RPMI8226 (cell line): ENCODE data around the gene TCP1.
"Not testable (repeated sequence)": the region's sequence is repeated elsewhere in the genome, so short reads cannot be mapped to it uniquely, and the experiment has no call there.

ENCODE experiments used
- DNase-seq: peaks from one replicate; pipeline ENCODE4 v3.0.0-alpha.2; 2015

TCP1 gene

DNA sequence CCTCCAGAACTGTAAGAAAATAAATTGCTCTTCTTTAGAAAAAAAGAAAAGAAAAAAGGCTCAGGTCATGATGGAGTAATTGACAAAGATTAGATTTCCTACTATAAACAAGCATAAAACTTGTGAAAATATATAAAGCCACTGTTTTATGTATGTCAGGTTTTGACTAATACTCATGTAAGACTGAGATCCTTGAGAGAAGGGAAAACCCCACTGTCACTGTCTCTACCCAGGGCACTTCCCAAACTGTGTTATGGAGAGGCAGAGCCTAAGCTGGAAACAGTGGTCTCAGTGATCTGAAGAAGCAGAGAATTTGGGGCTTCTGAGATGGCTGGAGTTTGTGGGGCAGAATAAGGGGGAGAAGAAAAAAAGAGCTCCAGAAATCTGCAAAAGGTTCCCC, 19.9 kb downstream of the TCP1 start:
- DNase-seq: no peak

- no peak for DNase-seq
Observed at GRCh38 chr6:159766906-159767305, 22.5 kb downstream of the TCP1 start.

- peak; percentile 40 for DNase-seq
Observed at GRCh38 chr6:159762681-159763293, 26.6 kb downstream of the TCP1 start.

DNA sequence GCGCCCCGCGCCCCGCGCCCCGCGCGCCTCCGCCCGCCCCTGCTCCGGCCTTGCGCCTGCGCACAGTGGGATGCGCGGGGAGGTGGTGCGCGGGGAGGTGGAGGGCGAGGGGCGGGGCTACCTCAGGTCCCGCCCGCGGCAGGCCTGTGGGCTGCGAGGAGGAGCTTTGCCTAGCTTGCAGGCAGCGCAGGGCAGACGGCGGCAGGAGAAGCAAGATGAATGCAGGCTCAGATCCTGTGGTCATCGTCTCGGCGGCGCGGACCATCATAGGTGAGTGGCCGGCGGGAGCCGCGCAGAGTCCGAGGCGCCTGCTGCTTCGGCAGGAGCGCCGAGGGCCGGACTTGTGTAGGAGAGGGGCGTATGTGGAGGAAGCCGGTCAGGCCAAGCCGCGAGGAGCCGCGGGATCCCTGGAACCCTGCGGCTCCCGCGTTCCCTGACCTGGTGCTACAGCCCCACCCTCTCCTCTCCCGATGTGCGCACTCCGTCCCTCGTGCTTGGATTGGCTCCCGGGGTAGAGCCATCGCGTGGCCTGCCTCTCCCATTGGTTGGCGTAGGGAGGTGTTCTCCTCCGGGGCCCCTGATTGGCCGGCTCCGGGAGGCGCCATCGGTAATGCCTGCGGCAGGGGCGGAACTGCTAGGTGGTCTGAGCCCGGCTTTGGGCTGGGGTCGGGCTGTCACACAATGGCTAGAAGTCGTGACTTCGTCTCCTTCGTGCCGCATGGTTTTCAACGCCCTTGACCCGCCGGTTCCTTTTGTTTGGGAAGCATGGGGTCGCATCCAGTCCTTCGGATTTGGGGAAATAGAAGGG, 27.3 kb downstream of the TCP1 start, which contains the start of gene ACAT2:
TSS of gene ACAT2 (plus strand) at position 173 of the 808 bp plus-strand sequence. CDS start at position 216, 43 bp downstream.
- DNase-seq: peak; percentile 96

DNA sequence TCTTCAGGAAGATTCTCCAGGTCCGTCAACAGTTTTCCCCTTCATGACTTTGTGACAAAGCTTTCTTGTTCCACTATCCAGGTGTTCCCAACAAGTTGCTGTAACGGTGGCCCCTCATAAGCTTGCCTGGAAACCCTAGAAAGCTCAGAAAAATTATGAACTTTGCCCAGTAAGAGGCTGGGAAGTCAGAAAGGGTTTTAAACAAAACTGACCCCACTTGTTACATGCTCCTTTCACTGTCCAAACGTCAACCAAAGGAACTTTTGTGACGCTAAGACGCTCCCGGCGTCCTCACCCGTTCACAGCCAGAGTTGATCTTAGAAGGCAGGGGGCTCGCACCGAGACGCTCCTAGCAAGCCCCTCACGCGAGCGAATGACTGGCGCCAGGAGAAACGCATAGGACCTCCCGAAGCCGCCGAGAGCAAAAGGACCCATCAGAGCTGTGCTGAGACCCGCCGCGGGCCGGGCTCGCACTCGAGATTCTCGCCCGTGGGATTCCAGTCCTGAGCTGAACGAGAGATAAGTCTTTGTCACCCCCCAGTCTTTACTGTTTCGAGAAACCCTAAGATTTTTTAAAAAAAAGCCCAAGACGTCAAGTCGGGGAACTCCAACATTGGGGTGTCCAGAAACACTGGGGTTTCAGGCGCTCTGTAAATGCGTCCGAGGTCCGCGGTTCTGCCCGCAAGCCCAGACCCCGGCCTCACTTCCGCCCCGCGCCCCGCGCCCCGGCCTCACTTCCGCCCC, 28.1 kb downstream of the TCP1 start:
- DNase-seq: peak; percentile 7

DNA sequence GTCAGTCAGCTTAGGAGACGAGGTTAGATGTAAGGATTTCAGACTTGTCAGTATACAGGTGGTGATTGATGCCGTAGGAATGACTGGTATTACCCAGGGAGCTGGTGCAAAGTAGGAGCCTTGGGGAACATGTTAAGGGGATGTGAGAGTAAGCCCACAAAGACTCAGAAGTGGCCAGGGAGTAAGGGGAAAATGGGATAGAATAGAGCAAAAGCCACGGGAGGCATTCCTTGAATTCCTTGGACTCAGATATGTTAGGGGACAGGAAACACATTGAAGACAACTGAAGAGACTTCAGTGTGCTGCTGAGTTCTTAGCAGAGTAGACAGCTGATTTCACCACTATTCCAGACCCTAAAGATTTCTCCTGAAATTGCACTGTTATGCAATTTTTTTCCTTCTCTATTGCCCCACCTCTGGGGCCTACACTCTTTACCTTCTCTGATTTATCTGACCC, 28.8 kb downstream of the TCP1 start:
- no peak for DNase-seq

GRCh38 chr6:159759645-159760044, 29.8 kb downstream of the TCP1 start:
- DNase-seq: no peak

GRCh38 chr6:159758031-159759001, 31.1 kb downstream of the TCP1 start:
- no peak for DNase-seq

DNA sequence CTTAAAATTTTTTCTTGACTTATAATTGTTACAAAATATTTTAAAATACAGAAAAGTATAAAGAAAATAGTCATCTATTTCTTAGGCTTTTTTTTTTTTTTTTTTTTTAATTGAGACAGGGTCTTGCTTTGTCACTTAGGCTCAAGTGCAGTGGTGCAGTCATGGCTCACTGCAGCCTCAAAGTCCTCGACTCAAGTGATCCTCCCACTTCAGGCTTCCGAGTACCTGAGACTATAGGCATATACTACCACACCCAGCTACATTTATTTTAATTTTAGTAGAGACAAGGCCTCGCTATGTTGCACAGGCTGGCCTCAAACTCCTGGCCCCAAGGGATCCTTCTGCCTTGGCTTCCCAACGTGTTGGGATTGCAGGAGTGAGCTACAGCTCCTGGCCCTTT, 32.9 kb downstream of the TCP1 start:
- no peak for DNase-seq

DNA sequence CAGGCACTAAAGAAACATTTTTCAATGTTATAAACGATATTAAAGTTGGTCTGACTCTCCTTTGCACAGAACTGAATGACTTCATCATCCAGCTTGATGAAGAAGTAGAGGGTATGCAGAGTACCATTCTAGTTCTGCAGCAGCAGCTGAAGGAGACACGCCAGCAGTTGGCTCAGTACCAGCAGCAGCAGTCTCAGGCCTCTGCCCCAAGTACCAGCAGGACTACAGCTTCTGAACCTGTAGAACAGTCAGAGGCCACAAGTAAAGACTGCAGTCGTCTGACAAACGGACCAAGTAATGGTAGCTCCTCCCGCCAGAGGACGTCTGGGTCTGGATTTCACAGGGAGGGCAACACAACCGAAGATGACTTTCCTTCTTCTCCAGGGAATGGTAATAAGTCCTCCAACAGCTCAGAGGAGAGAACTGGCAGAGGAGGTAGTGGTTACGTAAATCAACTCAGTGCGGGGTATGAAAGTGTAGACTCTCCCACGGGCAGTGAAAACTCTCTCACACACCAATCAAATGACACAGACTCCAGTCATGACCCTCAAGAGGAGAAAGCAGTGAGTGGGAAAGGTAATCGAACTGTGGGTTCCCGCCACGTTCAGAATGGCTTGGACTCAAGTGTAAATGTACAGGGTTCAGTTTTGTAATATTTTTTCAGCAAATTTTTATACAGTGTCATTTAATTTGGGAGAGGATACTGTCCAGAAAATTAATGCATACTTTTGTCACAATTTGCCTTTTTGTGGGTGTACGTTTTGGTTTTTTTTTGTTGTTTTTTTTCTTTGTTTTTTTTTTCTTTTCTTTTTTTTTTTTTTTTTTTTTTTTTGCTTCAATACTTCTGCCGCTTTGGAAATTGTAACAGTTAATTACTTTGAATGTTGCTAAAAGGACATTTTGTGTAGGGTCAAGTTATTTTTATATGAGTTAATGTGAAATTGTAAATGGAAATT, 34.2 kb downstream of the TCP1 start:
- DNase-seq: no peak

- DNase-seq: no peak
Observed at GRCh38 chr6:159754401-159754800, 35.0 kb downstream of the TCP1 start.

GRCh38 chr6:159753081-159753872, 36.1 kb downstream of the TCP1 start:
- no peak for DNase-seq

- DNase-seq: no peak
Observed at GRCh38 chr6:159751448-159751847, 38.0 kb downstream of the TCP1 start.

DNA sequence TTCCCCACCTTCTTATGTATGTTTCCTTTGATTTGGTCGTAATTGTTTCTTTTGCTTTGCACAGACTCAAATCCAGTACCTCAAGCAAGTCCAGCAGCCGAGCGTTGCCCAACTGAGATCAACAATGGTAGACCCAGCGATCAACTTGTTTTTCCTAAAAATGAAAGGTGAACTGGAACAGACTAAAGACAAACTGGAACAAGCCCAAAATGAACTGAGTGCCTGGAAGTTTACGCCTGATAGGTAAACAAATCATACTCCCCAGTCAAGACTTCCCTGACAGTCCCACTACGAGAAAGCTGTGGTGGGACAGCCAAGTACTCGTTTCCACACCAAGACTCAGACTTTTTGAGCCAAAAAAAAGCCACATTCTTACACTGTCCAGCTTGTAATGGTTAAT, 41.3 kb downstream of the TCP1 start:
- DNase-seq: not testable (repeated sequence)

GRCh38 chr6:159746759-159747158, 42.6 kb downstream of the TCP1 start:
- no peak for DNase-seq

DNA sequence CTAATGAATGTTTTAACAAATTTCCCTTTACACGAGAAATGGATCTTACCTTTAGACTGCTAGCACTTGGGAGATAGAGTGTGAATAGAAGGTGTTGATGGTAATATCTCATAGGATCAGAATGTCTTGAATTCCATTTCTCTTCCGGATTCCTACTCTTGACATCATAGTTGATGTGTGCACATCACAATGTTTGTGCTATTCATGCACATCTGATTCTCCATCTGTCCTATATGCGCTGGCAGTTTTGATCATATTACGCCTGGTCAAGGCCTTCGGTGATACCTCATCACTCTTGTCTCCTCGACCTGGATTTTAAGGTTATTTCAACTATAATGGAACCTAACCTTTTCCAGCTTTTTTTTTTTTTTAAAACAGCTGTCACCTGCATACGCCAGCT, 44.3 kb downstream of the TCP1 start:
- DNase-seq: no peak

- DNase-seq: no peak
Observed at GRCh38 chr6:159742165-159742564, 47.2 kb downstream of the TCP1 start.

DNA sequence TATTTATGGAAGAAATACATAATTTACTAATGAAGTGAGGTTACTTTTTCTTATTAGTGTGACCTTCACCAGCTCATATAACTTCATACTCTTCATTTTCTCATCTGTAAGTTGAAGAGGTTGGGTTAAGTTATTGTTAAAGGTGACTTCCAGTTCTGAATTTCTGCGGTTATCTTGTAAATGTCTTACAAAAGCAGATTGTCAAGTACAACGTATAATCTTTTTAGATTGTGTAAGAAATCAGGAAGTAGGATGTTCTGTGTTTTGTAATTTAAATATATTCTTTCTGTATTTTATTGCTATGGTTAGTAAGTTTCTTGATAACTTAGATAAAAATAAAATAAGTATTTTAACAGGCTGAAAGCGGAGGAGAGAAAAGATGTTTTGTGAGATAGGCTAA, 50.1 kb downstream of the TCP1 start:
- no peak for DNase-seq

GRCh38 chr6:159736908-159737307, 52.5 kb downstream of the TCP1 start:
- no peak for DNase-seq

- not testable (repeated sequence) for DNase-seq
Observed at GRCh38 chr6:159733395-159733794, 56.0 kb downstream of the TCP1 start.
